ENCODE data around the gene VSNL1.

VSNL1 gene

DNA sequence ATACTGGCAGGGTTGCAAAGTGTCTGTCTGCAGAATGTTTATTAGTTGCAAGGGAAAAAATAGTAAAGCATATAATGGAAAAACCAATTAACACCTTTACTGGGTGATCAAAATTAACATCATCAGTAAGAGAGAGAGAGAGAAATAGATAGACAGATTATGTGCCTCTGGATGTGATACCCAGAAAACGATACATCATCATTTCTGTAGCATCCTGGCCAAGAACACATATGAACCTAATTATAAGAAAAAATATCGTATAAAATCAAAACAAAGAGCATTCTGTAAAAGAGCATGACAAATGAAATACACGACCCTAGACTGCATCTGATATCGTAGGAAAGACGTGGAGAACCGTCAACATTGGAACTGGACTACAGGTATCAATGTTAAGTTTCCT, 148.5 kb downstream of the VSNL1 start:
- no peak for DNase-seq (ENCODE audit: low read depth in 1 of 2, low spot score in 1 of 2)

DNA sequence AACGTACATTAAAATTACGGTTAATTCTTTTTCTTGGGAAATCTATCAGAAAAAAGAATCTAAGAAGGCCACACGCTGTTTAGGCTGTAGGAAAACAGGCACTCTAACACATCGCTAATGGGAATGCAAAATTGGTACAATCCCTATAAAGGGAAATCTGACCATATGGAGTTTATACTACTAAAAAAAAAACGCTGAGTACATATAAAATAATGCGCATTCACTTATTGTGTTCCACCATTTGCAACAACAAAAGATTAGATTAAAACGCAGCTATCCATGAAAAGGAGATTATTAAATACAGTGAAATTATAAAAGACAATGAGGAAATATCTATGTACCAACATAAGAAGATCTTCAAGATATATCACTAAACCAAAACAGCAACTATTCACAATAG, 150.3 kb downstream of the VSNL1 start:
- no peak for DNase-seq (ENCODE audit: low read depth in 1 of 2, low spot score in 1 of 2)
